ENCODE data around the gene SHKBP1. TPM values are rescaled to one million over a fixed set of nuclear protein-coding genes. Genes with fewer than 3 reads are reported as not detected.
A peak's percentile ranks its signal among the peaks of the same experiment; 100 is the strongest.

Gene SHKBP1, protein sequence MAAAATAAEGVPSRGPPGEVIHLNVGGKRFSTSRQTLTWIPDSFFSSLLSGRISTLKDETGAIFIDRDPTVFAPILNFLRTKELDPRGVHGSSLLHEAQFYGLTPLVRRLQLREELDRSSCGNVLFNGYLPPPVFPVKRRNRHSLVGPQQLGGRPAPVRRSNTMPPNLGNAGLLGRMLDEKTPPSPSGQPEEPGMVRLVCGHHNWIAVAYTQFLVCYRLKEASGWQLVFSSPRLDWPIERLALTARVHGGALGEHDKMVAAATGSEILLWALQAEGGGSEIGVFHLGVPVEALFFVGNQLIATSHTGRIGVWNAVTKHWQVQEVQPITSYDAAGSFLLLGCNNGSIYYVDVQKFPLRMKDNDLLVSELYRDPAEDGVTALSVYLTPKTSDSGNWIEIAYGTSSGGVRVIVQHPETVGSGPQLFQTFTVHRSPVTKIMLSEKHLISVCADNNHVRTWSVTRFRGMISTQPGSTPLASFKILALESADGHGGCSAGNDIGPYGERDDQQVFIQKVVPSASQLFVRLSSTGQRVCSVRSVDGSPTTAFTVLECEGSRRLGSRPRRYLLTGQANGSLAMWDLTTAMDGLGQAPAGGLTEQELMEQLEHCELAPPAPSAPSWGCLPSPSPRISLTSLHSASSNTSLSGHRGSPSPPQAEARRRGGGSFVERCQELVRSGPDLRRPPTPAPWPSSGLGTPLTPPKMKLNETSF
- 100 to 1,000 TPM; 100 to 155 TPM for total RNA-seq

DNA sequence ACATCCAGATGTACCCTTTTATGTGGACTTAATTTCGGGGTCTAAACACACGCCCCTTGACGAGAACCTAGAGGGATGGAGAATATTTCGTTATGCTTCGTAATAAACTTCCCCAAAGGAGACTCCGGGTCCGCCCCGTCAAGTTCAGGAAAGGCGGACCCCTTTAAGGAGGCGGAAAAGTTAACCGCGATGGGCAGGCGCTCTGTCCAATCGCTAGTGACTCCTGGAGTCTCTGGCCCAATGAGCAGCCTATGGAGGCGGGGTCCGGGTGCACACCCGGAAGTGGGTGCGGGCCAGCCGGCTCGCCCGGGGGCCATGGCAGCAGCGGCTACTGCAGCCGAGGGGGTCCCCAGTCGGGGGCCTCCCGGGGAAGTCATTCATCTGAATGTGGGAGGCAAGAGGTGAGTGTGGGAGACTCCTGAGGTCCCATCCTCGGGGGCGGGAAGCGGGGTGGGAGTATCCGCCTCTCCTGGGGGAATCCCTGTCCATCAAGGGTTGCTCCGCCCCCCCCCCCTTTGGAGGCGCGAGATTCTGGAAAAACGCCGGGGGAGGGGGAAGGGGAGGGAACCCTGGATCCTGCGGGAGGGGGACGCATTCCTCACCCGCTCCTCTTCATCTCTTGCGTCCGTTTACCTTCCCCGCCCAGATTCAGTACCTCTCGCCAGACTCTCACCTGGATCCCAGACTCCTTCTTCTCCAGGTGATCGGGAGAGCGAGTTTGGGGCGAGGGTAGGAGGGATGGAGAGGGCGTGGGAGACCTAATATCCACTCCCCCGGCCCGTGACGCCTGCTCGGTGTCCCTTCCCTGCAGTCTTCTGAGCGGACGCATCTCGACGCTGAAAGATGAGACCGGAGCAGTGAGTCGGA is at the start of gene SHKBP1:
Gene SHKBP1, plus strand, starts transcription at position 289 of the 867 bp plus-strand sequence. Its CDS starts 27 bp downstream, at position 316.
- ATAC-seq, result peak; percentile 100

DNA sequence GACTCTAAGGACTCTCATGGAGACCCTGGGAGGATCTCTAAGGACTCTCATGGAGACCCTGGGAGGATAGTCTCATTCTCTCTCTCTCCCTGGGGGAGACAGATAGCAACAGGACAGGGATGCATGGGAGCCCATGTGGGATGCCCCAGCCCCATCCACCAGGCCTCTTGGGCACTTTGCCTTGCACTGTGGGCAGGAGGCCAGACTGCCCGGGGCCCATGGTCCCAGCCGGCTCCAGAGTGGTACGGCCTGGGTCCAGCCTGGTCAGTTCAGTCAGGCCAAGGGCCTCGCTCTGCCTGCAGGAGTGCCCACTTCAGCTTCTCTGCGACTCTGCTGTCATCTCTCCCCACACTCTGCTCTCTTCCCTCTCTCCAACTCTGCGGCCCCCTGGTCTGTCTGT is 48.6 kb upstream of the SHKBP1 start:
- Mint-ChIP-seq H3K36me3 (ENCODE audit: low read depth) (no peaks in the 10 kb centered on the region), H3K9me3 (ENCODE audit: low read depth) (no peaks in the 10 kb centered on the region), H3K4me1 (peaks cover 11% of the 10 kb centered on the region), H3K4me3 (no peak overlapping the region), H3K27ac (no peak overlapping the region), H3K27me3 (peaks cover 18% of the 10 kb centered on the region)
- intact Hi-C loops (cut with DNase I, micrococcal nuclease), result loop anchor here (2.0 to 10.0 kb wide), 4 partner anchors 71 to 223 kb away; no protein-coding TSS in a partner anchor
- ChIA-PET POLR2A (no interaction called here), CTCF (no interaction called here)
- ATAC-seq, result no peak
- DNase-seq, result no peak

More for the DNA sequence above, at the start of gene SHKBP1:
- intact Hi-C loops (cut with DNase I, micrococcal nuclease), result loop anchor here (1.0 to 2.0 kb wide), 7 partner anchors 21 to 292 kb away; partner anchors contain the start of genes C19orf47 (in 2 of the 2), PLD3 (in 2 of the 2), AKT2 (in 1 of the 2) and SERTAD3 (in 1 of the 2)
- CTCF ChIA-PET, result interaction anchor here (0.8 kb wide), 1 partner anchor 358 kb away, joined by 3 read pairs; no protein-coding TSS in a partner anchor
- H3K4me3 Mint-ChIP-seq, result peak within 1 kb of the TSS; percentile 85
- DNase-seq, result peak; percentile 96
- H3K36me3 Mint-ChIP-seq (ENCODE audit: low read depth), result peaks cover 14% of the 10 kb centered on the region
- peaks cover 16% of the 10 kb centered on the region for H3K4me1 Mint-ChIP-seq
- H3K9me3 Mint-ChIP-seq (ENCODE audit: low read depth), result no peaks in the 10 kb centered on the region
- no peaks in the 10 kb centered on the region for H3K27me3 Mint-ChIP-seq
- POLR2A ChIA-PET, result no interaction called here
- peak within 1 kb of the TSS; percentile 74 for H3K27ac Mint-ChIP-seq

DNA sequence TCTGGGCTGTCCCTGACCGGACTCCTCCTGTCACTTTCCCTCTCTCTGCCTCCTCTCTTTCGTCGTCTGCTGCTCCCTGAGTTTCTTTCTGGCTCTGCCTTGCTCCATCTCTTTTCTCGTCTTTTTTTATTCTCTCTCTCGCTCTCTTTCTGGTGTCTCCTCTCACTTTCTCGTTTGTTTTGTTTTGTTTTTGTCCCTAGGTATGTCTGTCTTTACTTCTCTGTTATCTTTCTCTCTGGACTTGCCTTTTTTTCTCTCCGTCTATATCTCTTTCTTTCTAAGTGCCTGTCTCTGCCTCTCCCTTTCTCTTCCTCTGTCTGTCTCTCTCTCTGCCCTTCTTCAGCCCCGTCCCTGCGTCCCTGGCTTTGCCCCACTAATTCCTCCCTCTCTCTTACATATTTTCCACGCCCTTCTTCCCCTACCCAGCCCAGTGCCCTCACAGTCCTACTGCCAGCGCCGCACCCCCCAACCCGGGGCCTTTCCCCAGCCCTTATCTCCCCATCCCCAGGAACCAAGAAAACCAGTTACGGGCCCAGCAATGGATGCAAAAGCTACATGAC is 48.1 kb upstream of the SHKBP1 start:
- Mint-ChIP-seq H3K4me1 (peaks cover 11% of the 10 kb centered on the region), H3K27me3 (peaks cover 18% of the 10 kb centered on the region), H3K4me3 (no peak overlapping the region), H3K9me3 (ENCODE audit: low read depth) (no peaks in the 10 kb centered on the region), H3K27ac (no peak overlapping the region), H3K36me3 (ENCODE audit: low read depth) (no peaks in the 10 kb centered on the region)
- ChIA-PET CTCF (interaction anchor here (0.6 kb wide), 1 partner anchor 1045 kb away, joined by 3 read pairs; no protein-coding TSS in a partner anchor), POLR2A (no interaction called here)
- no peak for ATAC-seq
- intact Hi-C loops (cut with DNase I, micrococcal nuclease), result loop anchor here (1.0 to 10.0 kb wide), 12 partner anchors 42 to 243 kb away; partner anchors contain the start of genes AKT2 (in 1 of the 2), BLVRB (in 1 of the 2), C19orf47 (in 1 of the 2) and PLD3 (in 1 of the 2)
- DNase-seq, result no peak

DNA sequence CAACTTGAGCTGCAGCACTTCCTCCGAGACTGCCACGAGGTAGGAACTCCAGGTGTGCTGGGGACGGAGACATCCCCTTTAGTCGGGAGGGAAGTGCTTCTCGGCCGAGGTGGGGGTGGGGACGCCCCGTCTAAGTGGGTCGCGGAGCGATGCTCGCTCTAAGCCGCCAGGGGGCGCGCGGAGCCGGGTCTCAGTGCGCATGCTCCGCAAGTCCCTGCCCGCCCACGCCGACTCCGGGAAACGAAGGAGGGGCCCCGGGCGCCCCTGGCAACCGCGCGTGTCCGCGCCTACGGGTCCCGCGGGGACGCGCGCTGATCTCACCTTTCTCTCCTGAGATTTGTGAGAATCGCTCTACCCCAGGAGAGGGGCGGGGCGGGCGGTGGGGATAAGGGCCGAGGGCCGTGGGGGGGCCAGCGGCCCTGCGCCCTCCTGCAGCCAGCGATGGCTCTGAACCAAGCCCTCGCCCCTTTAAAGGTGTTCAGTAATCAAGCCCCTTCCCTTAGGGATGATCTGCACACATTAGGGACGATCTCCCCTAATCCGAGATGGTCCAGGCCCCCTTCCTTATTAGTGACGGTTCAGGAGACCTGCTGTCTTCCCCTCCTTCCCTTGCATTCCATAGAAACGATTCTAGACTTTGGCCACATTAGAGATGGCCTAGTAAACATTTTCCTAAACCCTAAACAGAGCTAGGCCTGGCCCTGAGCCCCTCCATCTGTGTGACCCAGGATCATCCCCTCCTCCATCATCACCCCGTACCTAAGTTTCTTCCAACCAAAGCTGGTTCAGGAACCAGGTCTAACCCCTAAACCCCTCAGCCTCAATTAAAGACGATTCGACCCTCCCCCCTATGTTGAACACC is 47.3 kb upstream of the SHKBP1 start:
- ATAC-seq (peak; percentile 75), DNase-seq (peak; percentile 95)
- H3K27me3 Mint-ChIP-seq, result peaks cover 19% of the 10 kb centered on the region
- no peaks in the 10 kb centered on the region for H3K36me3 Mint-ChIP-seq (ENCODE audit: low read depth)
- no peak overlapping the region for H3K27ac Mint-ChIP-seq
- CTCF ChIA-PET, result interaction anchor here (0.6 to 1.0 kb wide), 5 partner anchors 19 to 1046 kb away, joined by 3 read pairs; no protein-coding TSS in a partner anchor
- H3K4me3 Mint-ChIP-seq, result peak overlapping the region; percentile 47
- no peaks in the 10 kb centered on the region for H3K9me3 Mint-ChIP-seq (ENCODE audit: low read depth)
- peaks cover 11% of the 10 kb centered on the region for H3K4me1 Mint-ChIP-seq
- POLR2A ChIA-PET, result no interaction called here
- intact Hi-C loops (cut with DNase I, micrococcal nuclease), result loop anchor here (1.0 to 10.0 kb wide), 12 partner anchors 41 to 244 kb away; partner anchors contain the start of genes AKT2 (in 1 of the 2), BLVRB (in 1 of the 2), C19orf47 (in 1 of the 2) and PLD3 (in 1 of the 2)

DNA sequence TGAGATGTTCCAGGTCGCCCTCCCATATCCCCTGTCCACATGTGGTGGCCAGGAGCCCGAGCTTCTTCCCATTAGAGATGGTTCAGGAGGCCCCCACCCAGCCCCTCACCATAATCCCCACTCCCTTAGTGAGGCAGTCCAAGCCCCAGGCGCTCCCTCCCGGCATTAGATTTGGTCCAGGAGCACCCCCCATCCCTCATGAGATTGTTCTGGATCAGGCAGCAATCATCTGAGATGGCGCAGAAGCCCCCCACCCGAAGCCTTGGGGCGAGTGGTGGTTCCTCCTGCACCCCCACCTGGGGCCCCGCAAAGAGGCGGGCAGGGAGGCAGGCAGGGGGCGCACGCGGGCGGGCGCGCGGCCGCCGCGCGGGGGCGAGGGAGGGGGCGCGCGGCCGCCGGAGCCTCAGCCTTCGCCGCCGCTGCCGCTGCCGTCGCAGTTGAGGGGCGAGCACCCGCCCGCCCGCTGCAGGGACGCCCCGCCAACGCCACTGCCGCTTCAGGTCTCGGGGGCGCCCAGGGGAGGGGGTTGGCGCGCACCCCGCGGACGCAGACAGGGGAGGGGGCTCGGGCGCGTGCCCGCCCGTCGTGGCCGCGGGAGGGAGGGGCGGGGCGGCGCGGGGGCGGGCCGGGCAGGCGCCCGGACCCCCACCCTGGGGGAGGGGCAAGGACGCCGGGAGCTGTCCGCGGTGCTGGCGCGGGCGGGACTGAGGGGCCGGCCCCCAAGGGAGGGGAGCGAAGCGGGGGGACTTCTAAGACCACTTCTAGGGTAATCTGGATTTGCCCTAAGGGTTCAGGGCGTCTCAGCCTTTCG is 46.4 kb upstream of the SHKBP1 start:
- intact Hi-C loops (cut with DNase I, micrococcal nuclease), result no loop called here
- no peak overlapping the region for H3K4me3 Mint-ChIP-seq
- DNase-seq, result peak; percentile 51
- no peak overlapping the region for H3K27ac Mint-ChIP-seq
- no peaks in the 10 kb centered on the region for H3K36me3 Mint-ChIP-seq (ENCODE audit: low read depth)
- POLR2A ChIA-PET, result no interaction called here
- peaks cover 11% of the 10 kb centered on the region for H3K4me1 Mint-ChIP-seq
- ATAC-seq, result no peak
- CTCF ChIA-PET, result interaction anchor here (0.6 to 1.0 kb wide), 4 partner anchors 18 to 276 kb away, joined by 3 read pairs; no protein-coding TSS in a partner anchor
- no peaks in the 10 kb centered on the region for H3K9me3 Mint-ChIP-seq (ENCODE audit: low read depth)
- peaks cover 19% of the 10 kb centered on the region for H3K27me3 Mint-ChIP-seq

DNA sequence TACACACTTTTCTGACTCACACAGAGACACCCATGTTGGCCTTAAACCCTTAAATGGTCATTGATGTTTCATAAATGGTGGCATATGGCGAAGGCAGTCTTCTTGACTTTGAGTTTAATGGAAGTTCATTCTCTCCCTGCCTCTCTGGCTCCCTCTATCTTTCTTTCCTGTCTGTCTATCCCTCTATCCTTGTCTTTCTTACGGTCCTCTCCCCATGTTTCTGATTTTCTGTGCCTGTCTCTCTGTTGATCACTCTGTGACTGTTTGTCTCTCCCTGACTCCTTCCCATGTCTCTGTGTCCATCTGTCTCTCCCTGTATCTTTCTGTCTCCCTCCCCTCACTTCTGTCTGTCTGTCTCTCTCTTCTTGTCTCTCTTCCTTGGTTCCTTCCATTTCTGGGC is 43.2 kb upstream of the SHKBP1 start:
- no peak for DNase-seq
- H3K27ac Mint-ChIP-seq, result no peak overlapping the region
- no peak overlapping the region for H3K4me3 Mint-ChIP-seq
- no peaks in the 10 kb centered on the region for H3K9me3 Mint-ChIP-seq (ENCODE audit: low read depth)
- peaks cover 19% of the 10 kb centered on the region for H3K27me3 Mint-ChIP-seq
- POLR2A ChIA-PET, result no interaction called here
- intact Hi-C loops (cut with DNase I, micrococcal nuclease), result no loop called here
- peaks cover 11% of the 10 kb centered on the region for H3K4me1 Mint-ChIP-seq
- H3K36me3 Mint-ChIP-seq (ENCODE audit: low read depth), result no peaks in the 10 kb centered on the region
- CTCF ChIA-PET, result interaction anchor here (0.6 to 2.3 kb wide), 3 partner anchors 15 to 512 kb away, joined by 3 to 11 read pairs (median 3); no protein-coding TSS in a partner anchor
- ATAC-seq, result no peak

DNA sequence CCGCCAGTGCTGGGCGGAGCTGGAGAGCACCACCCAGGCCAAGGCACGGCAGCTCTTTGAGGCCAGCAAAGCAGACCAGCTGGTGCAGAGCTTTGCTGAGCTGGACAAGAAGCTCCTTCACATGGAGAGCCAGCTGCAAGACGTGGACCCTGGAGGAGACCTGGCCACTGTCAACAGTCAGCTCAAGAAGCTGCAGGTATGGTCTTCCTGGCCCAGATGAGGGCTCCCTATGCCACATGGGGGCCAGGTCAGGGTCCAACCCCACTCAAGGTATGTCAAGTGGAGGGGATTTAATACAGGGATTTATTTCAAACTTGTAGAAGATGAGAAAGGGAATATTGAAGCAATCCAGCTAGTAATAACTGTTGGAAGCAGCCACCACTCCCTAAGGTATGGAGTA is 42.5 kb upstream of the SHKBP1 start:
- Mint-ChIP-seq H3K36me3 (ENCODE audit: low read depth) (no peaks in the 10 kb centered on the region), H3K27ac (no peak overlapping the region), H3K4me1 (peaks cover 7% of the 10 kb centered on the region), H3K9me3 (ENCODE audit: low read depth) (no peaks in the 10 kb centered on the region), H3K4me3 (no peak overlapping the region), H3K27me3 (peaks cover 19% of the 10 kb centered on the region)
- intact Hi-C loops (cut with DNase I, micrococcal nuclease), result no loop called here
- POLR2A ChIA-PET, result interaction anchor here (0.5 kb wide), 1 partner anchor 19 kb away, joined by 3 read pairs; no protein-coding TSS in a partner anchor
- DNase-seq (no peak), ATAC-seq (no peak)
- CTCF ChIA-PET, result interaction anchor here (0.8 to 1.4 kb wide), 5 partner anchors 17 to 228 kb away, joined by 3 read pairs; no protein-coding TSS in a partner anchor

DNA sequence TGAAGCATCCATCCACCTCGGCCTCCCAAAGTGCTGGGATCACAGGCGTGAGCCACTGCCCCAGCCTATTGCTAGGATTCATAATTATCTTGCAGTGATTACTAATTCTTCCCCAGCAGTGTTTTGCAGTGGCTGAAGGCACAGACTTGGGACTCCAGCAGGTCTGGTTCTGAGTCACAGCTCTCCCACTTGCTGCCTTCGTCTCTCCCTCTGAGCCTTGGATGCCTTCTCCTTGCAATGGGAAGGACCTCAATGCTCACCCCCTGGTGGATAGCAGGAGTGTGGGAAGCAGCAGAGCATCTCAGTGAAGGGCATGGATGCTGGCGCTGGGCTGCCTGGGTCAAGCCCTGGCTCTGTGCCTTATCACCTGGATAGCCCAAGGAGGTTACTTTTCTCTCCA is 37.6 kb upstream of the SHKBP1 start:
- Mint-ChIP-seq H3K4me1 (no peaks in the 10 kb centered on the region), H3K27me3 (no peaks in the 10 kb centered on the region), H3K27ac (no peak overlapping the region), H3K9me3 (ENCODE audit: low read depth) (no peaks in the 10 kb centered on the region), H3K4me3 (no peak overlapping the region), H3K36me3 (ENCODE audit: low read depth) (no peaks in the 10 kb centered on the region)
- intact Hi-C loops (cut with DNase I, micrococcal nuclease), result no loop called here
- CTCF ChIA-PET, result interaction anchor here (0.9 kb wide), 1 partner anchor 234 kb away, joined by 3 read pairs; no protein-coding TSS in a partner anchor
- ATAC-seq (no peak), DNase-seq (no peak)
- POLR2A ChIA-PET, result no interaction called here

DNA sequence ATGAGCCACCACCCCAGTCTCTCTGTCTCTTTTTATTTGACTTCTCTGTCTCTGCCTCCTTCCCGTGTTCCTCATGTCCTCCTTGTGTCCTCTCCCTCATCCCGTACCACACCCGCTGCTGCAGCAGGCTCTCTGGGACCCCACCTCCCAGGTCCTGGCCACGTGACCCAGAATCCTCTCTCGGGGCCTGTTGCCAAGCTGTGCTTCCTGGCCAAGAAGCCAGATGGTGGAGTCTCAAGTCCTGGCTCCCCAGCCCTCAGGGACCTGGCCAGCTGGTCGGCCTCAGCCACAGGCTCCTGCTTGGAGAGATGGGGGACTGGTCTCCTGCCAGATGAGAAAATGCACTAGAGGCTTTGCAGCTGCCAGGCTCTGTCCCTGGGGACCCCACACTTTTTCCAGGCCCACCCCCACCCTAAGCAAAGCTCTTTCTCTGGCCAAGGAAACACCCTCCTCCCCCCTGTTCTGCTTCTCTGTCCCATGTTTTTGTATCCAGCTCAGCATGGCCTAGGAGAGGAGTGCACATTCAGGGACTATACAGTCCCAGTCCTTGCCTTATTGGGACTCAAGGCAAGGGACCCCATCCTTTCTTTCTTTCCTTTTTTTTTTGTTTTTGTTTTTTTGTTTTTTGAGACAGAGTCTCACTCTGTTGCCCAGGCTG is 34.3 kb upstream of the SHKBP1 start:
- intact Hi-C loops (cut with DNase I, micrococcal nuclease), result no loop called here
- no peaks in the 10 kb centered on the region for H3K36me3 Mint-ChIP-seq (ENCODE audit: low read depth)
- DNase-seq (no peak), ATAC-seq (no peak)
- ChIA-PET CTCF (interaction anchor here (0.7 to 1.4 kb wide), 2 partner anchors 58 to 237 kb away, joined by 3 to 5 read pairs; no protein-coding TSS in a partner anchor), POLR2A (no interaction called here)
- no peak overlapping the region for H3K27ac Mint-ChIP-seq
- H3K9me3 Mint-ChIP-seq (ENCODE audit: low read depth), result peaks cover 4% of the 10 kb centered on the region
- no peaks in the 10 kb centered on the region for H3K4me1 Mint-ChIP-seq
- no peak overlapping the region for H3K4me3 Mint-ChIP-seq
- H3K27me3 Mint-ChIP-seq, result peaks cover 6% of the 10 kb centered on the region

Data from activated CD4-positive, alpha-beta T cell treated with anti-CD3 and anti-CD28 coated beads for 36 hours (primary cell).